ENCODE data around the gene CTNNBL1. TPM values are rescaled to one million over a fixed set of nuclear protein-coding genes. Genes with fewer than 3 reads are reported as not detected.

Gene CTNNBL1
- total and polyA plus RNA-seq, 2 experiments from 2014 or later: 36.3 to 68.7 TPM

GRCh38 chr20:37781626-37782025 is 87.8 kb downstream of the CTNNBL1 start (continued):
- TF ChIP-seq CTCF (conservative IDR thresholded peaks at IDR 0.05; ENCODE audit: low read depth in 2 of 2): peak in 1 of 2 experiments; percentile 45; a peak in 2 of 4 replicates

GRCh38 chr20:37786043-37786442 is 92.2 kb downstream of the CTNNBL1 start:
- H2AFZ ChIP-seq: no peak overlapping the region
- no peaks in the 10 kb centered on the region for H3K9me2 ChIP-seq (ENCODE audit: insufficient read depth)
- peak; percentile 88 for ATAC-seq
- no peak overlapping the region for H3K27ac ChIP-seq (ENCODE audit: low read depth)
- peak overlapping the region; percentile 33 for H3K27ac Mint-ChIP-seq
- peak; percentile 21 for DNase-seq (ENCODE audit: low spot score)
- no peak overlapping the region for H3K4me3 Mint-ChIP-seq
- H3K4me3 ChIP-seq: no peak overlapping the region
- no peaks in the 10 kb centered on the region for H3K79me2 ChIP-seq (replicated peaks; ENCODE audit: insufficient read depth)
- peaks cover 4% of the 10 kb centered on the region; the same call in 1 of the 2 replicates for H3K4me1 ChIP-seq (ENCODE audit: insufficient read depth)
- no peak overlapping the region for H3K4me2 ChIP-seq
- H4K20me1 ChIP-seq (replicated peaks; ENCODE audit: insufficient read depth): no peaks in the 10 kb centered on the region; the same call in 1 of the 2 replicates
- H3K27me3 ChIP-seq (ENCODE audit: insufficient read depth): no peaks in the 10 kb centered on the region
- peaks cover 3% of the 10 kb centered on the region; the same call in 1 of the 2 replicates for H3K36me3 ChIP-seq (ENCODE audit: insufficient read depth)
- peaks cover 4% of the 10 kb centered on the region for H3K9me3 Mint-ChIP-seq
- H3F3A ChIP-seq (replicated peaks; ENCODE audit: low read depth): no peaks in the 10 kb centered on the region
- H3K4me1 Mint-ChIP-seq: peaks cover 9% of the 10 kb centered on the region
- H3K36me3 Mint-ChIP-seq (ENCODE audit: low read depth): peaks cover 18% of the 10 kb centered on the region
- peaks cover 2% of the 10 kb centered on the region for H3K27me3 Mint-ChIP-seq (ENCODE audit: insufficient read depth, low read depth, poor library complexity)
- TF ChIP-seq EZH2phosphoT487 (IDR thresholded peaks at IDR 0.05; ENCODE audit: unreplicated experiment) (no peak), ZNF462 (CRISPR knock-in tag; IDR thresholded peaks at IDR 0.05) (no peak), STAT1 (IDR thresholded peaks at IDR 0.05; ENCODE audit: unreplicated experiment) (no peak), POLR2AphosphoS5 (IDR thresholded peaks at IDR 0.05; ENCODE audit: low read depth) (no peak), ETS1 (IDR thresholded peaks at IDR 0.05) (no peak), JUNB (IDR thresholded peaks at IDR 0.05; ENCODE audit: unreplicated experiment) (no peak), ZNF114 (CRISPR knock-in tag; IDR thresholded peaks at IDR 0.05) (no peak), CTCF (conservative IDR thresholded peaks at IDR 0.05; ENCODE audit: low read depth in 2 of 2) (no peak), EZH2 (IDR thresholded peaks at IDR 0.05; ENCODE audit: low read depth, unreplicated experiment) (no peak), NANOG (IDR thresholded peaks at IDR 0.05; ENCODE audit: borderline replicate concordance) (no peak), ZNF331 (CRISPR knock-in tag; IDR thresholded peaks at IDR 0.05; ENCODE audit: low read depth) (no peak)

Measured in GM23338 (cell line).